Measurements from ENCODE around the gene PPFIA1. TPM values are rescaled to one million over a fixed set of nuclear protein-coding genes. Genes with fewer than 3 reads are reported as not detected.

PPFIA1 gene
- total RNA-seq, 1 experiment from 2014 or later: 63.4 TPM

DNA sequence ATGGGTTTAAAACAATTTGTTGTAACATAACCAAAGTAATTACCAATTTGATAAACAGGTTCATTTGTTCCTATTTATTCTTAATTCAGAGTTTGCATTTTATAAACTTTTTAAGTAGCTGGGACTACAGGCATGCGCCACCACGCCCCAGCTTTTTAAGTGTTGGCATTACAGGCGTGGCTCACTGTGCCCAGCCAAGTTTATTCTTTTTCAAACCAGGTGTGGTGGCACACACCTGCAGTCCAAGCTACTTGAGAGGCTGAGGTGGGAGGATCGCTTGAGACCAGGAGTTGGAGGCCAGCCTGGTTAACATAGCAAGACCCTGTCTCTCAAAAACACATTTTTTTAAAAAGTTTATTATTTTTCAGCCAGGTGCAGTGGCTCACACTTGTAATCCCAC is 19.1 kb downstream of the PPFIA1 start:
- DNase-seq: no peak
- H3K14ac ChIP-seq (ENCODE audit: insufficient read depth, low read length): no peak overlapping the region
- H4K20me1 ChIP-seq (ENCODE audit: control insufficient read depth, insufficient read depth, insufficient read length): no peaks in the 10 kb centered on the region
- H3K56ac ChIP-seq (ENCODE audit: insufficient read length, low read depth, low read length): no peak overlapping the region
- H3K27ac ChIP-seq (ENCODE audit: insufficient read length, low read depth, low read length): no peak overlapping the region
- no peak overlapping the region for H2BK15ac ChIP-seq (ENCODE audit: low read depth, low read length)
- H4K91ac ChIP-seq (ENCODE audit: insufficient read length, low read depth, low read length): no peak overlapping the region
- Mint-ChIP-seq H3K36me3 (ENCODE audit: insufficient read depth in 1 of 3, low read depth in 3 of 3) (peaks cover 54 to 80% (median 68%) of the 10 kb centered on the region in 3 experiments), H3K4me1 (peaks cover 0 to 3% of the 10 kb centered on the region in 2 experiments; a peak in 2 of 4 replicates), H3K27ac (no peak overlapping the region), H3K4me3 (no peak overlapping the region), H3K27me3 (ENCODE audit: low read depth) (no peaks in the 10 kb centered on the region), H3K9me3 (peaks cover 4 to 5% of the 10 kb centered on the region in 2 experiments; a peak in 2 of 5 replicates)
- TF ChIP-seq, protein P1, sequence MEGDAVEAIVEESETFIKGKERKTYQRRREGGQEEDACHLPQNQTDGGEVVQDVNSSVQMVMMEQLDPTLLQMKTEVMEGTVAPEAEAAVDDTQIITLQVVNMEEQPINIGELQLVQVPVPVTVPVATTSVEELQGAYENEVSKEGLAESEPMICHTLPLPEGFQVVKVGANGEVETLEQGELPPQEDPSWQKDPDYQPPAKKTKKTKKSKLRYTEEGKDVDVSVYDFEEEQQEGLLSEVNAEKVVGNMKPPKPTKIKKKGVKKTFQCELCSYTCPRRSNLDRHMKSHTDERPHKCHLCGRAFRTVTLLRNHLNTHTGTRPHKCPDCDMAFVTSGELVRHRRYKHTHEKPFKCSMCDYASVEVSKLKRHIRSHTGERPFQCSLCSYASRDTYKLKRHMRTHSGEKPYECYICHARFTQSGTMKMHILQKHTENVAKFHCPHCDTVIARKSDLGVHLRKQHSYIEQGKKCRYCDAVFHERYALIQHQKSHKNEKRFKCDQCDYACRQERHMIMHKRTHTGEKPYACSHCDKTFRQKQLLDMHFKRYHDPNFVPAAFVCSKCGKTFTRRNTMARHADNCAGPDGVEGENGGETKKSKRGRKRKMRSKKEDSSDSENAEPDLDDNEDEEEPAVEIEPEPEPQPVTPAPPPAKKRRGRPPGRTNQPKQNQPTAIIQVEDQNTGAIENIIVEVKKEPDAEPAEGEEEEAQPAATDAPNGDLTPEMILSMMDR (conservative IDR thresholded peaks at IDR 0.05): no peak
- no peak overlapping the region for H2BK5ac ChIP-seq (ENCODE audit: insufficient read length, low read length)
- H2BK12ac ChIP-seq (ENCODE audit: insufficient read length, low read depth, low read length): no peak overlapping the region
- no peak overlapping the region for H2AK5ac ChIP-seq (ENCODE audit: insufficient read length, low read length)
- no peak overlapping the region for H3K4ac ChIP-seq (ENCODE audit: low read depth, low read length)
- no peak overlapping the region for H2AFZ ChIP-seq (ENCODE audit: low read length)
- no peak overlapping the region for H4K8ac ChIP-seq (replicated peaks; ENCODE audit: insufficient read length, low read depth, low read length)
- H4K5ac ChIP-seq (ENCODE audit: insufficient read length, low read depth, low read length): no peak overlapping the region
- H3K23ac ChIP-seq (ENCODE audit: insufficient read length, low read depth, low read length): no peak overlapping the region
- no peaks in the 10 kb centered on the region for H3K27me3 ChIP-seq (ENCODE audit: insufficient read depth, low read length)
- peaks cover 4% of the 10 kb centered on the region; the same call in 1 of the 2 replicates for H3K79me2 ChIP-seq (ENCODE audit: insufficient read depth, low read length)
- no peak overlapping the region for H3K9ac ChIP-seq (ENCODE audit: extremely low read depth, insufficient read length, low read length)
- no peak overlapping the region for H2BK120ac ChIP-seq (ENCODE audit: low read depth, low read length, poor library complexity, severe bottlenecking)
- H2BK20ac ChIP-seq (ENCODE audit: low read depth, low read length, poor library complexity, severe bottlenecking): no peak overlapping the region
- H3K23me2 ChIP-seq (ENCODE audit: insufficient read length, low read depth, low read length, poor library complexity, severe bottlenecking): no peaks in the 10 kb centered on the region
- H3K4me1 ChIP-seq (ENCODE audit: insufficient read depth, low read length): no peaks in the 10 kb centered on the region
- no CpG with 5 or more reads among the region's 4 CpGs for WGBS (ENCODE audit: extremely low coverage, insufficient read length, low lambda C conversion rate)
- H3T11ph ChIP-seq (ENCODE audit: low read length): no peak overlapping the region
- no peak overlapping the region for H3K18ac ChIP-seq (ENCODE audit: insufficient read length, low read depth, low read length)
- H3K79me1 ChIP-seq (ENCODE audit: insufficient read depth, low read depth, low read length, poor library complexity, severe bottlenecking): peaks cover 22% of the 10 kb centered on the region
- no peaks in the 10 kb centered on the region for H3K9me3 ChIP-seq (ENCODE audit: control insufficient read depth, low read depth, low read length)
- H3K4me2 ChIP-seq (ENCODE audit: insufficient read depth, insufficient read length, low read length): no peak overlapping the region

Data from H9 (cell line).